RWPE2 (cell line): ENCODE data around the gene CACNA2D2.

ENCODE experiments used
- ATAC-seq: fragments of 200-7000 bp; cut with Tn5 transposase; 3 replicates; pipeline ENCODE4 v1.9.1; 2021; ENCODE audit warnings: low read depth
- DNase-seq: peaks from one replicate; pipeline ENCODE4 v3.0.0-alpha.2; 2020; ENCODE audit warnings: low spot score
- H3K27ac ChIP-seq: fragments of 450-650 bp; 2 replicates; pipeline ENCODE4 v1.5.1; 2017; ENCODE audit warnings: mild to moderate bottlenecking; ENCODE audit not compliant: poor library complexity, severe bottlenecking
- H3K27me3 ChIP-seq: fragments of 250-450 bp; sonication (Bioruptor Pico); 2 replicates; pipeline ENCODE4 v1.5.1; 2021; ENCODE audit warnings: mild to moderate bottlenecking, moderate library complexity; ENCODE audit not compliant: insufficient read depth, poor library complexity, severe bottlenecking
- H3K36me3 ChIP-seq: fragments of 250-450 bp; sonication (Bioruptor Pico); 2 replicates; pipeline ENCODE4 v1.5.1; 2020; ENCODE audit warnings: low read depth, mild to moderate bottlenecking, moderate library complexity
- H3K4me1 ChIP-seq: fragments of 250-450 bp; sonication (Bioruptor Pico); 2 replicates; pipeline ENCODE4 v1.5.1; 2021; ENCODE audit warnings: mild to moderate bottlenecking, moderate library complexity; ENCODE audit not compliant: insufficient read depth, poor library complexity, severe bottlenecking
- H3K4me3 ChIP-seq: fragments of 250-450 bp; sonication (Bioruptor Pico); 2 replicates; pipeline ENCODE4 v1.5.1; 2021; ENCODE audit warnings: mild to moderate bottlenecking, moderate library complexity; ENCODE audit not compliant: severe bottlenecking
- H3K9me3 ChIP-seq: fragments of 250-450 bp; sonication (Bioruptor Pico); 2 replicates; pipeline ENCODE4 v1.5.1; 2021; ENCODE audit warnings: mild to moderate bottlenecking, moderate library complexity; ENCODE audit not compliant: severe bottlenecking
- CTCF ChIP-seq: fragments of 450-650 bp; IDR thresholded peaks from one replicate; pipeline ENCODE4 v1.5.1; 2017; ENCODE audit warnings: mild to moderate bottlenecking, moderate library complexity; ENCODE audit not compliant: poor library complexity, severe bottlenecking

CACNA2D2 gene

GRCh38 chr3:50523279-50523811, 19.9 kb upstream of the CACNA2D2 start:
- no peak overlapping the region for H3K4me3 ChIP-seq
- no peaks in the 10 kb centered on the region for H3K27me3 ChIP-seq
- no peaks in the 10 kb centered on the region for H3K9me3 ChIP-seq
- no peaks in the 10 kb centered on the region for H3K4me1 ChIP-seq
- DNase-seq (no peak), ATAC-seq (no peak)
- no peaks in the 10 kb centered on the region for H3K36me3 ChIP-seq
- no peak for TF ChIP-seq CTCF
- no peak overlapping the region for H3K27ac ChIP-seq

- no peak for ATAC-seq
- no peaks in the 10 kb centered on the region for H3K27me3 ChIP-seq
- no peak for DNase-seq
- H3K9me3 ChIP-seq: no peaks in the 10 kb centered on the region
- no peak overlapping the region for H3K27ac ChIP-seq
- TF ChIP-seq CTCF: no peak
- no peaks in the 10 kb centered on the region for H3K4me1 ChIP-seq
- no peak overlapping the region for H3K4me3 ChIP-seq
- H3K36me3 ChIP-seq: no peaks in the 10 kb centered on the region
Measured at GRCh38 chr3:50521572-50521971, 18.1 kb upstream of the CACNA2D2 start.

- no peaks in the 10 kb centered on the region for H3K9me3 ChIP-seq
- no peaks in the 10 kb centered on the region for H3K36me3 ChIP-seq
- DNase-seq (no peak), ATAC-seq (no peak)
- H3K4me3 ChIP-seq: no peak overlapping the region
- H3K4me1 ChIP-seq: no peaks in the 10 kb centered on the region
- no peak overlapping the region for H3K27ac ChIP-seq
- no peaks in the 10 kb centered on the region for H3K27me3 ChIP-seq
- TF ChIP-seq CTCF: no peak
Measured at GRCh38 chr3:50520849-50521248, 17.4 kb upstream of the CACNA2D2 start.

GRCh38 chr3:50519471-50520089, 16.1 kb upstream of the CACNA2D2 start:
- Histone ChIP-seq H3K36me3 (no peaks in the 10 kb centered on the region), H3K4me3 (no peak overlapping the region), H3K9me3 (no peaks in the 10 kb centered on the region), H3K4me1 (no peaks in the 10 kb centered on the region), H3K27me3 (no peaks in the 10 kb centered on the region), H3K27ac (no peak overlapping the region)
- no peak for DNase-seq
- peak; percentile 88 for TF ChIP-seq CTCF
- peak; percentile 81 for ATAC-seq

DNA sequence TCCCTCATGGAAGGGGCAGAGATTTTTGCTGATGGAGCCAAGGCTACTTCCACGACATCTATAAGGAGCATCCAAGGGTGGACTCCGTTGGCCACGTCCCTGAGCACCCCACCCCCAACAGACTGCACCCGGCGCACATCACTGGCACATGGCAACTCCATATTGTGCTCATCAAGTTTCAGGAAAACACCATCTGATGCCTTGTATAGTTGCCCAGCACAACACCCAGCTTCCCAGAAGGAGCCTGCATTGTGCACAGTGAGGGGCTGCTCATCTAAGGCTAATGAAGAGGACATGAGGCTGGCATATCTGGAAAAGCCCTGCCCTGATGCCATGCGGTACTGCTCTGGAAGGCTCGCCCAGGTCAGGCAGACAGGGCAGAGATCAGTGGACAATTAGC, 15.0 kb upstream of the CACNA2D2 start:
- Histone ChIP-seq H3K27ac (no peak overlapping the region), H3K4me3 (no peak overlapping the region), H3K27me3 (no peaks in the 10 kb centered on the region), H3K36me3 (no peaks in the 10 kb centered on the region), H3K4me1 (no peaks in the 10 kb centered on the region), H3K9me3 (no peaks in the 10 kb centered on the region)
- DNase-seq (no peak), ATAC-seq (no peak)
- TF ChIP-seq CTCF: no peak
